HG03025 (cell line): ENCODE results near the gene TXLNB.
A peak's percentile ranks its signal among the peaks of the same experiment; 100 is the strongest.
"Not testable (repeated sequence)": the region's sequence is repeated elsewhere in the genome, so short reads cannot be mapped to it uniquely, and the experiment has no call there.

ENCODE experiments used
- ATAC-seq: cut with Tn5 transposase; IDR thresholded peaks from one replicate; pipeline ENCODE4 v1.9.1; 2021; ENCODE audit warnings: mild to moderate bottlenecking, moderate library complexity; ENCODE audit not compliant: unreplicated experiment, low FRiP score

TXLNB gene

GRCh38 chr6:139242457-139243240, 49.1 kb downstream of the TXLNB start:
- no peak for ATAC-seq

GRCh38 chr6:139240161-139241010, 51.4 kb downstream of the TXLNB start:
- no peak for ATAC-seq

- no peak for ATAC-seq
These were observed 52.7 kb downstream of the TXLNB start for GRCh38 chr6:139239064-139239463.

- ATAC-seq: no peak
These were observed 55.7 kb downstream of the TXLNB start for GRCh38 chr6:139236105-139236504.

- no peak for ATAC-seq
These were observed 56.1 kb downstream of the TXLNB start for GRCh38 chr6:139235661-139236060.

- not testable (repeated sequence) for ATAC-seq
These were observed 57.6 kb downstream of the TXLNB start for GRCh38 chr6:139234193-139234592.

GRCh38 chr6:139231206-139231605, 60.6 kb downstream of the TXLNB start:
- ATAC-seq: no peak

- ATAC-seq: no peak
These were observed 61.4 kb downstream of the TXLNB start for GRCh38 chr6:139230391-139230840.

- not testable (repeated sequence) for ATAC-seq
These were observed 63.4 kb downstream of the TXLNB start for GRCh38 chr6:139228387-139228786.

GRCh38 chr6:139219746-139220145, 72.1 kb downstream of the TXLNB start:
- no peak for ATAC-seq

GRCh38 chr6:139219271-139219729, 72.5 kb downstream of the TXLNB start:
- peak; percentile 100 for ATAC-seq

GRCh38 chr6:139212460-139212859, 79.3 kb downstream of the TXLNB start:
- ATAC-seq: not testable (repeated sequence)

GRCh38 chr6:139210766-139211165, 81.0 kb downstream of the TXLNB start:
- not testable (repeated sequence) for ATAC-seq

- ATAC-seq: no peak
These were observed 86.0 kb downstream of the TXLNB start for GRCh38 chr6:139205843-139206242.

- ATAC-seq: no peak
These were observed 86.8 kb downstream of the TXLNB start for GRCh38 chr6:139204978-139205377.

GRCh38 chr6:139201378-139201777, 90.4 kb downstream of the TXLNB start:
- no peak for ATAC-seq

GRCh38 chr6:139198529-139199288, 93.1 kb downstream of the TXLNB start:
- no peak for ATAC-seq

GRCh38 chr6:139194740-139195139, 97.1 kb downstream of the TXLNB start:
- ATAC-seq: no peak
